Left kidney (tissue), 2 donors: ENCODE results near the gene HDHD5. TPM values are rescaled to one million over a fixed set of nuclear protein-coding genes. Genes with fewer than 3 reads are reported as not detected.
A peak's percentile ranks its signal among the peaks of the same experiment; 100 is the strongest.

Experiments
- DNase-seq: peaks from one replicate; pipeline ENCODE4 v3.0.0-alpha.2; 2013
- polyA plus RNA-seq: library from polyadenylated mRNA; unstranded; fragments of 120-200 nt; gene quantifications from one replicate; pipeline ENCODE4 v1.2.1, GENCODE V29; 2013; ENCODE audit not compliant: insufficient read length

The HDHD5 gene
- polyA plus RNA-seq, 1 donor = 33.6 TPM

DNA sequence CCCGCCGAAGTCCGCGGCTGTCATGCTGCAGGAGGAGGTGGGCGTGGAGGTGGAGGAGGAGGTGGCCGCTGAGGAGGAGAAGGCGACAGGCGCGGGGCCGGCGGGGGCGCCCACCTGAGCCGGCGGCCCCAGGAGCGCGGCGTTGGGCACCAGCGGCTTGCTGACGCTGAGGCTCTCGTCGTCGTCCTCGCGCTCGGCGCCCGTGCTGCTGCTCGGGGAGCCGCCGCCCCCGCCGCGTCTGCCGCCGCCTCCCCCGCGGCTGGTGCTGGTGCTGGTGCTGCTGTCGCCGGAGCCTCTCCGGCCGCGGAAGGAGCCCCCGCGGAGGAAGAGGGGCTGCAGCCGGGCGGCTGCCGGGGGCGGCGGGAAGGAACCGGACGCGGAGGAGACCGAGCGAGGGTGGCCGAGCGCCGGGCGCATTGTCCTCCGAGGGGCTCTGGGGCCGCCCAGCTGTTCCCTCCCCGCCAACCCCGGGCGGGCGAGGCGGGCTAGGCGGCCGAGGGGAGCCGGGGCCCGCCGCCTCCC, 38.3 kb downstream of the HDHD5 start:
- DNase-seq = peak; percentile 20

DNA sequence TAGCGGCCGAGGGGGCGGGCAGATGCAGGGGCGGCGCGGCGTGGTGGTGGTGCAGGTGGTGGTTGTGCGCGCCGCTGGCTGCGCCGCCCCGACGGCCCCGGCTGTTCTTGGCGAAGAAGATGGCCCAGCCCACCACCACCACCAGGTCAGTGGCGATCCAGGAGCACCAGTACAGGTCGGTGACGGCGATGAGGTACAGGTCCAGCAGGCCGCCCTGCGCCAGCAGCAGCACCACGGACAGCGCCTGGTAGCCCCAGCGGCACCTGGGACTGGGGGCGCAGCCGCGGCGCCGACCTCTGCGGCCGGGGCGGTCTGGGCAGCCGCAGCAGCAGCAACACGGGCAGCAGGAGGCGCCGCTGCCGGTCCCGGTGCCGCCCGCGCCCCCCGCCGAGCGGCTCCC, 38.8 kb downstream of the HDHD5 start:
- DNase-seq = peak; percentile 61

DNA sequence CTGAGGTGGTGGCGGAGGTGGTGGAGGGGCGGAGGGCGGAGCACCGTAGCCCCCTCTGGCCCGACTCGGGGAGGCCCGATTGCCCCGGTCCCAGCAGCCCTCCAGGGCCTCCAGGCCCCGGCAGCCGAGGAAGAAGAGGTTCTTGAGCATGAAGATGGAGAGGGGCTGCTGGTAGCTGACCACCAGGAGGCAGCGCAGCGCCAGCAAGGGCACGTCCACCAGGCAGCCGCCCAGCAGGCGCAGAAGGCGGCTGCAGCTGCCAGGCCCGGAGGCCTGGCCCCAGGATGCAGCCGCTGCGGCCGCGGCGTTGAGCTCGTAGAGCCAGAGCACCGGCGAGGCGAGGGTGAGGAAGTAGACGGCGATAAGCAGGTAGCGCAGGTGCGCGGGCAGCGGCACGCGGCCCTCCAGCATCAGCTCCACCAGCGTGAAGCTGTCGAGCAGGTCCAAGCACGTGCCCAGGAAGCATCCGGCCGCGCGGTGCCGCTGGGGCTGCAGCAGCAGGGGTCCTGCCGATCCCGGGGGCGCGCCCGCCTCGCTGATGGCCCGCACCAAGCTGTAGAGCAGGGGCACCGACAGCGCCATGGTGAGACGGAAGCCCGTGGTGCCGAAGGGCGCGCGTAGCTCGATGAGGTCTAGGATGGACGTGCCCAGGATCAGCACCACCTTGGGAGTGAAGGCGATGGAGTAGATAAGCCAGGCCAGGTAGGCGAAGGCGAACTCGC, 39.4 kb downstream of the HDHD5 start:
- DNase-seq = no peak

GRCh38 chr22:17118342-17118741, 40.7 kb downstream of the HDHD5 start:
- no peak for DNase-seq

DNA sequence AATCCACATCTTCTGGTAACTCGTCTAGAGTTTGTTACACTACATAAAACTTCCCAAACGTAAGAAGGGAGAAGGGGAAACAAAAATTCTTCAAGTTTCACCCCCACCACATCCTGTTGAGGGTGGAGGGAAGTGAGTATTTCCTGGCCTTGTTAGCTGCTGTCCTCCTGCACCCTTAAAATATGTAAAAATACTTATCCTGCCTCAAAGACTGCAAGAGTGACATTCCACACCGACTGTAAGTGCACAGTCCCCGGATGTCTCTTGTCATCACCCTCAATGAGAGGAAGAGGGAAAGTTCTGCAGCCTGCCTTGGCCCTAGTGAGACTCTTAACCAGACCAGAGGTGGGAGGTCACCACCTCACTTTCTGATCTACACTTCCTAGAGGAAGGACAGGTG, 41.2 kb downstream of the HDHD5 start:
- DNase-seq = no peak

DNA sequence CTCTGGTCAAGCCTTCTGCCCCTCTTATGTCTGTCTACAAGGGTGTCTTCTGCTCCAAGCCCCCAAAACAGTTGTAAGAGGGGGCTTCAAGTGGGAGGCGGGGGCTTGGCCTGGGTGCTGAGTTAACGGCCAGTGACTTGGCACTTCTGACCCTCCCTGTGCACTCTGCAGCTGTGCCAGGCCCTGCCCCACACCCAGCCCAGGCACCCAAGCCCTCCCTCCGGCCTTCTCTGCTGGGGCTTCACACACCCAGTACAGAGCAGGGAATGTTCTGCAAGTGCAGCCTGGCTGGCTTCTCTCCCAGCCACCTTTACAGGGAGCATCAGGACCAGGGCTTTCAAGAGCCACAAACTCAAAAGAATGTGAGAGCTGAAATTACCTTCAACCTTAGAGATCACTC, 41.7 kb downstream of the HDHD5 start:
- no peak for DNase-seq

DNA sequence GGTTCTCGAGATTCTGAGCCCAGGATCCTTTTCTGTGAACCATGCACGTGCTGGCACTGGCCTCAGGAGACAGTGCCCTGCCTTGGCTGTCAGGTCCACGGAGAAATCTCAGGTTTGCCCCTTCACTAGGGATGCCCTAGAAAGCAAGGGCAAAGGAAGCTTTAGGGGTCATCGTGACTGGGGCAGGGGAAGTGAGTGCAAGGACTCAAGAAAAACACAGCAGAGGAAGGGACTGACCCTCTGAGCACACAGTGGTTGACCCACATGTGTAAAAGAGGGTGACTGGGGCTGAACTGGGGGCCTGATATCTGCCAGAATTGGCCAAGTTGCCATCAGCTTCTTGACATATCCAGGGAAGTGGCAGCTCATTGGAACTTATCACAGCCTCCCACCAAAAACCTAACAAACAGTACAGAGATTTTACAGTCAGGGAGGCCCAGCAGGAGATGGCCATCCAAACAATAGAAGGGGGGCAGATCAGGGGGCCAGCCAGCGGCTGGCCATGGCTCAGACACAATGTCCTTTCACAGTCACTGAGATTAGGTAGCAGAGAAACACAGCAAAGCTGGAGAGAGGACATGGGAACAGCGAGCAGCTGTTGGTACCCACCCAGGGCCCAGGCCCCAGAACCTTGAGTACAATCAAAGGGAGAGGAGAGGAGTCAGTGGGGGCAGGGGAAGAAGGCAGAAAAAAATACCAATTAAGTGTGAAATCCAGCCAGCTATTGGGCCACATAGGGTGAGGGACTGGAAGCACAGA, 42.3 kb downstream of the HDHD5 start:
- DNase-seq = no peak

DNA sequence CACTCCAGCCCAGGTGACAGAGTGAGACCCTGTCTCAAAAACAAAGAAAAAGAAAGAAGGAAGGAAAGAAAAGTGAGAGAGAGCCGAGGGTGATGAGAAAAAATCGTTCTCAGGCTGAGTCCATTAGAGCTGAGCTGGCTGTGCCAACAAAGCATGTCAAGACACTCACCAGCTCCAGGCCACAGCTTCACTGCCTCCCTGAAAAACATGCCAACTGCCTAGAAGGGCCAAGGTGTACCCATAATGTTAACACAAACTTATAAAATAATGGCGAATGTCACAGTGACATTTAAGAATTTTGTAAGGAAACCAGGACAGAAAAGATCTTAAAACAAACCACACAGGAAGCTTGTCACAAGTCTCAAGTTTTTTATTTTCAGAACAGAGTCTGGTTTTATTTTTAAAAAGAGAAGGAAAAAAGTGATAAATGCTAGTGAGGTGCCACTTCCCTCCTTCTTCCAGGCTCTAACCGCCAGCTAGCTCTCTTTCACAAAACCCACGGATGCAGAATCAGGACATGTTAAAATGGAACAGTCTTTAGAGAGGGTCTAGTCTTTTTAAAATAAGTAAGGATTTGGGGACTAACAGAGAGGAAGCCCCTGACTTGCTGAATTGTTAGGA, 43.0 kb downstream of the HDHD5 start:
- no peak for DNase-seq

- no peak for DNase-seq
Measured at GRCh38 chr22:17115236-17115635, 43.8 kb downstream of the HDHD5 start.

GRCh38 chr22:17114898-17115235, 44.2 kb downstream of the HDHD5 start:
- DNase-seq = no peak

- no peak for DNase-seq
Measured at GRCh38 chr22:17114173-17114897, 44.7 kb downstream of the HDHD5 start.

- no peak for DNase-seq
Measured at GRCh38 chr22:17113600-17113999, 45.5 kb downstream of the HDHD5 start.

DNA sequence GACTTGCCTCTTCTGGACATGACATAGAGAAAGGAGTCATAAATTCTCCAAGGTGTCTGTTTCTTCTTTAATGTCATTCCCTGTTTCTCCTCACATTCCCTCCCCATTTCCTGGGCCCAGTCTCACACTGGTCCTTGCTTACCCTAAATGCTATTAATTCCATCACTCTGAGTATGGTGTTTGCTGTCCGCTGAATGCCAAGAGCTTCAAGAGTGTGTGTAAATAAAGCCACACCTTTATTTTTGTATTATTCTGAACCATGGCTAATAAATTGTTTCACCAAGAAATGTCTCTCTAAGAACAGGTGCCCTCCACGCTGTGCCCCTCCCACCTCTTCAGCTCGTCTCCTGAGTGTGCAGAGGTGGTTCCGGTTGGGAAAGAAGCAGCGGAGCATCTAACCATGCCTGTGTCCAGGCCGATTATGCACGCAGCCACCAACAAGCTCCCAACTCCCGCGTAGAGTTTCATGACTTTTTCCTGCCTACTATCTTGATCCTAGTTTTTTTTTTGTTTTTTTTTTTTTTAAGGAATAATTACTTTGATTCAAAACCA, 46.5 kb downstream of the HDHD5 start:
- DNase-seq = peak; percentile 18

- DNase-seq = no peak
Measured at GRCh38 chr22:17110791-17111550, 48.1 kb downstream of the HDHD5 start.

DNA sequence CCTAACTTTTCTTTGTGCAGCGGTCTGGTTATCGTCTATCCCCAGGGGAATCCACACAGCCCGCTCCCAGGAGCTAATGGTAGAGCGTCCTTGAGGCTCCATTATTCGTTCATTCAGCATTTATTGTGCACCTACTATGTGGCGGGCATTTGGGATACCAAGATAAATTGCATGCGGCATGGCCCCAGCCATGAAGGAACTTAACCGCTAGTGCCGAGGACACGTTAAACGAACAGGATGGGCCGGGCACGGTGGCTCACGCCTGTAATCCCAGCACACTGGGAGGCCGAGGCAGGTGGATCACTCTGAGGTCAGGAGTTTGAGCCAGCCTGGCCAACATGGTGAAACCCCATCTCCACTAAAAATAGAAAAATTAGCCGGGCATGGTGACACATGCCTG, 49.1 kb downstream of the HDHD5 start:
- DNase-seq = no peak

DNA sequence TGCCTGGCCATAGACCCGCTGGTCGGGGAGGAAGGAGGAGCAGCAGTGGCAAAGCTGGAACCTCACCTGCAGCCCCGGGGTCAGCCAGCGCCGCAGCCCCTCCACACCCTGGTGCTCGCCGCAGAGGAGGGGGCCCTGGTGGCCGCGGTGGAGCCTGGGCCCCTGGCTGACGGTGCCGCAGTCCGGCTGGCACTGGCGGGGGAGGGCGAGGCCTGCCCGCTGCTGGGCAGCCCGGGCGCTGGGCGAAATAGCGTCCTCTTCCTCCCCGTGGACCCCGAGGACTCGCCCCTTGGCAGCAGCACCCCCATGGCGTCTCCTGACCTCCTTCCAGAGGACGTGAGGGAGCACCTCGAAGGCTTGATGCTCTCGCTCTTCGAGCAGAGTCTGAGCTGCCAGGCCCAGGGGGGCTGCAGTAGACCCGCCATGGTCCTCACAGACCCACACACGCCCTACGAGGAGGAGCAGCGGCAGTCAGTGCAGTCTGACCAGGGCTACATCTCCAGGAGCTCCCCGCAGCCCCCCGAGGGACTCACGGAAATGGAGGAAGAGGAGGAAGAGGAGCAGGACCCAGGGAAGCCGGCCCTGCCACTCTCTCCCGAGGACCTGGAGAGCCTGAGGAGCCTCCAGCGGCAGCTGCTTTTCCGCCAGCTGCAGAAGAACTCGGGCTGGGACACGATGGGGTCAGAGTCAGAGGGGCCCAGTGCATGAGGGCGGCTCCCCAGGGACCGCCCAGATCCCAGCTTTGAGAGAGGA, 49.8 kb downstream of the HDHD5 start:
- no peak for DNase-seq

DNA sequence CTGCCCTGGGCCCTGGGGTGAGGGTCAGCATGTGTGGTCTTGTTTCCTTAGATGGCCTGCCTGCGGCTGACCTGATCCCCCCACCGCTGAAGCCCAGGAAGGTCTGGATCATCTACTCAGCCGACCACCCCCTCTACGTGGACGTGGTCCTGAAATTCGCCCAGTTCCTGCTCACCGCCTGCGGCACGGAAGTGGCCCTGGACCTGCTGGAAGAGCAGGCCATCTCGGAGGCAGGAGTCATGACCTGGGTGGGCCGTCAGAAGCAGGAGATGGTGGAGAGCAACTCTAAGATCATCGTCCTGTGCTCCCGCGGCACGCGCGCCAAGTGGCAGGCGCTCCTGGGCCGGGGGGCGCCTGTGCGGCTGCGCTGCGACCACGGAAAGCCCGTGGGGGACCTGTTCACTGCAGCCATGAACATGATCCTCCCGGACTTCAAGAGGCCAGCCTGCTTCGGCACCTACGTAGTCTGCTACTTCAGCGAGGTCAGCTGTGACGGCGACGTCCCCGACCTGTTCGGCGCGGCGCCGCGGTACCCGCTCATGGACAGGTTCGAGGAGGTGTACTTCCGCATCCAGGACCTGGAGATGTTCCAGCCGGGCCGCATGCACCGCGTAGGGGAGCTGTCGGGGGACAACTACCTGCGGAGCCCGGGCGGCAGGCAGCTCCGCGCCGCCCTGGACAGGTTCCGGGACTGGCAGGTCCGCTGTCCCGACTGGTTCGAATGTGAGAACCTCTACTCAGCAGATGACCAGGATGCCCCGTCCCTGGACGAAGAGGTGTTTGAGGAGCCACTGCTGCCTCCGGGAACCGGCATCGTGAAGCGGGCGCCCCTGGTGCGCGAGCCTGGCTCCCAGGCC, 50.6 kb downstream of the HDHD5 start:
- DNase-seq = no peak

DNA sequence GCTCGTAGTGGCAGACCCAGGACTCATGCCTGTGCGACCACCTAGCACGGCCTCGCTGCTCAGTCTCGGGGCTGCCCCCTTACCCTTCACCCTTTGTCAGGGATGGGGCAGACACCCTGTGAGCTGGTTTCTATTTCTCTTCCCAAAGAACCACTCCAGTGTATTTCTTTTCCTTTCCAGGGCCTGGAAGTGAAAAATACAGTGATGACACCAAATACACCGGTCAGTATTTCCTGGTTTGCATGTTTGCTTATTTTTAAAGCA, 51.6 kb downstream of the HDHD5 start:
- no peak for DNase-seq

DNA sequence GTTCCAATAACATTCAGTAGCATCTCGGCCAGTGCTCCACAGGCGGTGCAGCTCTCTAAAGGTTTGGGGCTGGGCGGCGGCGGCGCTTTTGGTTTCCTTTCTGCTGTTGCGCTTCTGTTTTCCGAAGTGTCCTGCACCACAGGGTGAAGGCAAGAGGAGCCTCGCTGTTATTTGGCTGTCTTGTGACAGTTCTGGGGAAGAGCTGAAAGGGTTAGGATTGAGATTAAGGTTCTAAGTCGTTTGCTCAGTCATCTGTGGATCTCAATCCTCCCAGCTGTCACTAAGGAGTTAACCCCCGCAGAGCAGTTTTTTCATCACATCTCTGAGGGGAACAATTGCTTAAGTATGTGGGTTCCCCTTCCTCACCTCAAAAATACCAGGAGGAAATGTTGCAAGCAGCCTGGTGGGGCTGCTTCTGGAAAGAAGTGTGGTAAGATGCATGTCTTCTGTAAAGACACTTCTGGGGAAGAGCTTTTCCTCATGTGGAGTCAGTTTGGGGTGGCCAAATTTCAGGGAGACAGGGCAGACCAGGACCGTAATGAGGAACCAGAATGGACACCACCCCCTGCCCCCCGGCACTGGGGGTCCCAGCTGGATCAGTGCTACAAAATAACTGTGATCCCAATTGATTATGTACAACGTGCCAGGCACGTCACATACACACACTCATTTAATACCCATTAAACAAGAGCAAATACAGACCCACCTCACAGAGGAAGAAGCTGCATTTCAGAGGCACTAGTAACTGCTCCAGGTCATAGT, 52.1 kb downstream of the HDHD5 start:
- DNase-seq = no peak
